ENCODE measurements around the gene DIPK2A. TPM values are rescaled to one million over a fixed set of nuclear protein-coding genes. Genes with fewer than 3 reads are reported as not detected.

DIPK2A gene
- polyA plus RNA-seq, 1 of the 3 experiments (the other 2 are of a cell fraction) = 0.03 TPM

GRCh38 chr3:143955113-143955512 lies 16.5 kb upstream of the DIPK2A start:
- Histone ChIP-seq H3K79me2 (ENCODE audit: insufficient read depth) (no peaks in the 10 kb centered on the region), H3K4me2 (no peak overlapping the region), H3K36me3 (replicated peaks in 1 of 2; ENCODE audit: control insufficient read depth in 1 of 2, insufficient read depth in 2 of 2, low read length in 1 of 2) (no peaks in the 10 kb centered on the region), H4K20me1 (ENCODE audit: insufficient read depth) (no peaks in the 10 kb centered on the region), H3K27me3 (ENCODE audit: insufficient read depth) (no peaks in the 10 kb centered on the region), H3K9ac (no peak overlapping the region), H3K27ac (ENCODE audit: low read depth in 2 of 2, low read length in 1 of 2) (no peak overlapping the region), H2AFZ (ENCODE audit: low read depth) (no peak overlapping the region), H3K9me2 (no peaks in the 10 kb centered on the region), H3K9me3 (no peaks in the 10 kb centered on the region), H3K4me1 (ENCODE audit: control insufficient read depth in 1 of 2, insufficient read depth in 2 of 2, low read depth in 1 of 2, low read length in 1 of 2) (no peaks in the 10 kb centered on the region), H3F3A (replicated peaks; ENCODE audit: insufficient read depth) (no peaks in the 10 kb centered on the region), H3K4me3 (ENCODE audit: low read depth in 2 of 2, low read length in 1 of 2) (no peak overlapping the region)
- ChIA-PET POLR2A (no interaction called here), CTCF (no interaction called here)
- no peak for DNase-seq
- TF ChIP-seq TAF1 (IDR thresholded peaks at IDR 0.05; ENCODE audit: borderline replicate concordance, low read depth, low read length) (no peak), YY1 (IDR thresholded peaks at IDR 0.05; ENCODE audit: low read depth) (no peak), TEAD4 (IDR thresholded peaks at IDR 0.05; ENCODE audit: borderline replicate concordance, insufficient read depth) (no peak), RXRA (IDR thresholded peaks at IDR 0.05; ENCODE audit: borderline replicate concordance, low read depth) (no peak), CHD2 (IDR thresholded peaks at IDR 0.05; ENCODE audit: low read length, partially characterized antibody) (no peak), PBX3 (IDR thresholded peaks at IDR 0.05) (no peak), REST (IDR thresholded peaks at IDR 0.05; ENCODE audit: low read depth, low read length) (no peak), JUND (IDR thresholded peaks at IDR 0.05) (no peak), MEF2A (IDR thresholded peaks at IDR 0.05; ENCODE audit: borderline replicate concordance, low read depth) (no peak)

GRCh38 chr3:143956838-143957237 lies 14.8 kb upstream of the DIPK2A start:
- H2AFZ ChIP-seq (ENCODE audit: low read depth) = no peak overlapping the region
- H3K4me2 ChIP-seq = no peak overlapping the region
- ChIA-PET POLR2A (no interaction called here), CTCF (no interaction called here)
- H3K4me3 ChIP-seq (ENCODE audit: low read depth in 2 of 2, low read length in 1 of 2) = no peak overlapping the region
- DNase-seq = no peak
- H3K27me3 ChIP-seq (ENCODE audit: insufficient read depth) = no peaks in the 10 kb centered on the region
- H4K20me1 ChIP-seq (ENCODE audit: insufficient read depth) = no peaks in the 10 kb centered on the region
- no peaks in the 10 kb centered on the region for H3K79me2 ChIP-seq (ENCODE audit: insufficient read depth)
- H3K9me2 ChIP-seq = no peaks in the 10 kb centered on the region
- no peak overlapping the region for H3K27ac ChIP-seq (ENCODE audit: low read depth in 2 of 2, low read length in 1 of 2)
- no peaks in the 10 kb centered on the region for H3K36me3 ChIP-seq (replicated peaks in 1 of 2; ENCODE audit: control insufficient read depth in 1 of 2, insufficient read depth in 2 of 2, low read length in 1 of 2)
- H3K9ac ChIP-seq = no peak overlapping the region
- whole genome bisulfite sequencing (ENCODE audit: low lambda C conversion rate) = 0% methylated on average over 1 of the region's 1 CpG
- H3F3A ChIP-seq (replicated peaks; ENCODE audit: insufficient read depth) = no peaks in the 10 kb centered on the region
- H3K4me1 ChIP-seq (ENCODE audit: control insufficient read depth in 1 of 2, insufficient read depth in 2 of 2, low read depth in 1 of 2, low read length in 1 of 2) = no peaks in the 10 kb centered on the region
- no peaks in the 10 kb centered on the region for H3K9me3 ChIP-seq
- TF ChIP-seq YY1 (IDR thresholded peaks at IDR 0.05; ENCODE audit: low read depth) (no peak), TCF12 (IDR thresholded peaks at IDR 0.05) (no peak), PBX3 (IDR thresholded peaks at IDR 0.05) (no peak), MAX (IDR thresholded peaks at IDR 0.05; ENCODE audit: low read depth) (no peak), USF1 (IDR thresholded peaks at IDR 0.05; ENCODE audit: borderline replicate concordance, low read depth) (no peak), RFX5 (IDR thresholded peaks at IDR 0.05; ENCODE audit: low read length) (no peak), CTCF (IDR thresholded peaks at IDR 0.05) (no peak), GATA2 (CRISPR knock-in tag; IDR thresholded peaks at IDR 0.05) (no peak), FOSL2 (IDR thresholded peaks at IDR 0.05; ENCODE audit: borderline replicate concordance, low read depth) (no peak), EP300 (IDR thresholded peaks at IDR 0.05; ENCODE audit: borderline replicate concordance in 1 of 2, low read depth in 1 of 2, low read length in 1 of 2) (no peak), JUND (IDR thresholded peaks at IDR 0.05) (no peak), EZH2phosphoT487 (IDR thresholded peaks at IDR 0.05; ENCODE audit: borderline replicate concordance, low read depth) (no peak), RAD21 (IDR thresholded peaks at IDR 0.05; ENCODE audit: low read length) (no peak)
